Endothelial cell of umbilical vein (primary cell): ENCODE measurements around the gene CCHCR1.

ENCODE experiments used
- EZH2 ChIP-seq: IDR thresholded peaks from 2 replicates; pipeline ENCODE4 v1.6.1; 2012; ENCODE audit warnings: borderline replicate concordance, low read depth, mild to moderate bottlenecking, moderate library complexity, low read length, inconsistent platforms; ENCODE audit not compliant: severe bottlenecking
- FOS ChIP-seq: IDR thresholded peaks from 2 replicates; pipeline ENCODE4 v1.6.1; 2011; ENCODE audit warnings: mild to moderate bottlenecking, low read length, moderate library complexity, borderline replicate concordance; ENCODE audit not compliant: insufficient read depth
- GATA2 ChIP-seq: IDR thresholded peaks from 2 replicates; pipeline ENCODE4 v1.7.0; 2011; ENCODE audit warnings: low read depth, mild to moderate bottlenecking, moderate library complexity, mixed read lengths, low read length; ENCODE audit not compliant: insufficient read length, insufficient read depth
- MAX ChIP-seq: IDR thresholded peaks from 2 replicates; pipeline ENCODE4 v1.6.1; 2011; ENCODE audit not compliant: insufficient read depth, insufficient read length
- MYC ChIP-seq: IDR thresholded peaks from one replicate; pipeline ENCODE4 v1.6.1; 2011; ENCODE audit warnings: mild to moderate bottlenecking, low read depth, low read length
- POLR2A ChIP-seq: IDR thresholded peaks from 2 replicates; pipeline ENCODE4 v1.6.1; 2012; ENCODE audit warnings: low read depth, mild to moderate bottlenecking, control low read depth, low read length
- POLR2AphosphoS5 ChIP-seq: IDR thresholded peaks from 2 replicates; pipeline ENCODE4 v1.6.1; 2012; ENCODE audit warnings: low read depth, mild to moderate bottlenecking, control low read depth, low read length, moderate library complexity; ENCODE audit not compliant: insufficient read depth
- TF ChIP-seq, protein P1 (sequence below), 2 donors: IDR thresholded peaks; 1 replicate in 1 of 2; 2 replicates in 1 of 2; pipeline ENCODE4 v1.5.1; 2011; ENCODE audit warnings: low read length in 2 of 2, mild to moderate bottlenecking in 2 of 2, moderate library complexity in 2 of 2, control low read depth in 1 of 2, inconsistent platforms in 1 of 2, low read depth in 1 of 2; ENCODE audit not compliant: insufficient read depth in 1 of 2; ENCODE audit errors: extremely low read depth in 1 of 2

GRCh38 chr6:31112478-31112877 lies 45.1 kb downstream of the CCHCR1 start, which contains the start of gene C6orf15:
- TF ChIP-seq POLR2A: no peak
- TF ChIP-seq, protein P1, sequence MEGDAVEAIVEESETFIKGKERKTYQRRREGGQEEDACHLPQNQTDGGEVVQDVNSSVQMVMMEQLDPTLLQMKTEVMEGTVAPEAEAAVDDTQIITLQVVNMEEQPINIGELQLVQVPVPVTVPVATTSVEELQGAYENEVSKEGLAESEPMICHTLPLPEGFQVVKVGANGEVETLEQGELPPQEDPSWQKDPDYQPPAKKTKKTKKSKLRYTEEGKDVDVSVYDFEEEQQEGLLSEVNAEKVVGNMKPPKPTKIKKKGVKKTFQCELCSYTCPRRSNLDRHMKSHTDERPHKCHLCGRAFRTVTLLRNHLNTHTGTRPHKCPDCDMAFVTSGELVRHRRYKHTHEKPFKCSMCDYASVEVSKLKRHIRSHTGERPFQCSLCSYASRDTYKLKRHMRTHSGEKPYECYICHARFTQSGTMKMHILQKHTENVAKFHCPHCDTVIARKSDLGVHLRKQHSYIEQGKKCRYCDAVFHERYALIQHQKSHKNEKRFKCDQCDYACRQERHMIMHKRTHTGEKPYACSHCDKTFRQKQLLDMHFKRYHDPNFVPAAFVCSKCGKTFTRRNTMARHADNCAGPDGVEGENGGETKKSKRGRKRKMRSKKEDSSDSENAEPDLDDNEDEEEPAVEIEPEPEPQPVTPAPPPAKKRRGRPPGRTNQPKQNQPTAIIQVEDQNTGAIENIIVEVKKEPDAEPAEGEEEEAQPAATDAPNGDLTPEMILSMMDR (IDR thresholded peaks at IDR 0.05; ENCODE audit: extremely low read depth in 1 of 2, insufficient read depth in 1 of 2, low read depth in 1 of 2, low read length in 2 of 2): no peak
- no peak for TF ChIP-seq POLR2AphosphoS5
- no peak for TF ChIP-seq MYC
- no peak for TF ChIP-seq EZH2
- TF ChIP-seq FOS: no peak
- TF ChIP-seq MAX: no peak
- TF ChIP-seq GATA2: no peak
